ENCODE results near the gene CHPF2.
A peak's percentile ranks its signal among the peaks of the same experiment; 100 is the strongest.

Gene CHPF2

DNA sequence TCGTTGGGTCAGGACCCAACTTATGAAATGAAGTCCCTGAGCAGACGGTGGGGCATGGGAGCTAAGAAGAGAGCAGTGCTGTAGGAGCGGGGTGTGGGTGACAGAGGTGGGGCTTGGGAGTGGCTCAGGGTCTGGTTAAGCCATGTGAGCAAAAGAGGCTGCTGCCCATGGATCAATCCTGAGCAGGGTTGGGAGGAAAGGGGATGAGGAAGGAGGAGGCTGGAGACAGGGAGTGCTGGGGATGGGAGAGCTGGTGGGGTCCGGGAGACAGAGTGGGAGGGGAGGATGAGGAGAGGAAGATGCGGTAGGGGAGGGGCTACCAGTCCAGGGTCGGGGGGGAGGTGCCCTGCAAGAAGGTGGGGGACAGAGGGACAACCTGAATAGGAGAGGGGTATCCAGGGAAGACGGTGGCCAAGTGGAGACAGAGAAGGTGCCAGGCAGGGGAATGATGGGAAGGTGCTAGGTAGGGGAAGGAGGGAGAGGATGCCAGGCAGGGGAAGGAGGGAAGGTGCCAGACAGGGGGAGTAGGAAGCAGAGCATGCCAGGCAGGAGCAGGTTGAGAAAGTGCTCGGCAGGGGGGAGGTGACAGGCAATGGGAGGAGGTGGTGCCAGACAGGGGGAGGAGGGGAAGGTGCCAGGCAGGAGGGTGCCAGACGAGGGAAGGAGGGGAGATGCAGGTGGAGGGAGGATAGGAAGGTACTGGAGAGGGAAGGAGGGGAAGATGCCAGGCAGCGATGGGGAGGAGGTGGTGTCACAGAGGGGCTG lies 43.7 kb downstream of the CHPF2 start (continued):
- TF ChIP-seq, protein P1, sequence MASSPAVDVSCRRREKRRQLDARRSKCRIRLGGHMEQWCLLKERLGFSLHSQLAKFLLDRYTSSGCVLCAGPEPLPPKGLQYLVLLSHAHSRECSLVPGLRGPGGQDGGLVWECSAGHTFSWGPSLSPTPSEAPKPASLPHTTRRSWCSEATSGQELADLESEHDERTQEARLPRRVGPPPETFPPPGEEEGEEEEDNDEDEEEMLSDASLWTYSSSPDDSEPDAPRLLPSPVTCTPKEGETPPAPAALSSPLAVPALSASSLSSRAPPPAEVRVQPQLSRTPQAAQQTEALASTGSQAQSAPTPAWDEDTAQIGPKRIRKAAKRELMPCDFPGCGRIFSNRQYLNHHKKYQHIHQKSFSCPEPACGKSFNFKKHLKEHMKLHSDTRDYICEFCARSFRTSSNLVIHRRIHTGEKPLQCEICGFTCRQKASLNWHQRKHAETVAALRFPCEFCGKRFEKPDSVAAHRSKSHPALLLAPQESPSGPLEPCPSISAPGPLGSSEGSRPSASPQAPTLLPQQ (tag by site-specific recombination; IDR thresholded peaks at IDR 0.05): no peak
- TF ChIP-seq, protein P2, sequence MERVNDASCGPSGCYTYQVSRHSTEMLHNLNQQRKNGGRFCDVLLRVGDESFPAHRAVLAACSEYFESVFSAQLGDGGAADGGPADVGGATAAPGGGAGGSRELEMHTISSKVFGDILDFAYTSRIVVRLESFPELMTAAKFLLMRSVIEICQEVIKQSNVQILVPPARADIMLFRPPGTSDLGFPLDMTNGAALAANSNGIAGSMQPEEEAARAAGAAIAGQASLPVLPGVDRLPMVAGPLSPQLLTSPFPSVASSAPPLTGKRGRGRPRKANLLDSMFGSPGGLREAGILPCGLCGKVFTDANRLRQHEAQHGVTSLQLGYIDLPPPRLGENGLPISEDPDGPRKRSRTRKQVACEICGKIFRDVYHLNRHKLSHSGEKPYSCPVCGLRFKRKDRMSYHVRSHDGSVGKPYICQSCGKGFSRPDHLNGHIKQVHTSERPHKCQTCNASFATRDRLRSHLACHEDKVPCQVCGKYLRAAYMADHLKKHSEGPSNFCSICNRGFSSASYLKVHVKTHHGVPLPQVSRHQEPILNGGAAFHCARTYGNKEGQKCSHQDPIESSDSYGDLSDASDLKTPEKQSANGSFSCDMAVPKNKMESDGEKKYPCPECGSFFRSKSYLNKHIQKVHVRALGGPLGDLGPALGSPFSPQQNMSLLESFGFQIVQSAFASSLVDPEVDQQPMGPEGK (tag by site-specific recombination; IDR thresholded peaks at IDR 0.05): peak; percentile 53
- TF ChIP-seq, protein P3, sequence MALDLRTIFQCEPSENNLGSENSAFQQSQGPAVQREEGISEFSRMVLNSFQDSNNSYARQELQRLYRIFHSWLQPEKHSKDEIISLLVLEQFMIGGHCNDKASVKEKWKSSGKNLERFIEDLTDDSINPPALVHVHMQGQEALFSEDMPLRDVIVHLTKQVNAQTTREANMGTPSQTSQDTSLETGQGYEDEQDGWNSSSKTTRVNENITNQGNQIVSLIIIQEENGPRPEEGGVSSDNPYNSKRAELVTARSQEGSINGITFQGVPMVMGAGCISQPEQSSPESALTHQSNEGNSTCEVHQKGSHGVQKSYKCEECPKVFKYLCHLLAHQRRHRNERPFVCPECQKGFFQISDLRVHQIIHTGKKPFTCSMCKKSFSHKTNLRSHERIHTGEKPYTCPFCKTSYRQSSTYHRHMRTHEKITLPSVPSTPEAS (tag by site-specific recombination; IDR thresholded peaks at IDR 0.05): no peak
- TF ChIP-seq ZNF19 (tag by site-specific recombination; IDR thresholded peaks at IDR 0.05; ENCODE audit: low read depth) (no peak), ZNF184 (tag by site-specific recombination; IDR thresholded peaks at IDR 0.05) (no peak), TCF7L2 (IDR thresholded peaks at IDR 0.05; ENCODE audit: borderline replicate concordance, low read depth, low read length) (no peak), MZF1 (tag by site-specific recombination; IDR thresholded peaks at IDR 0.05; ENCODE audit: borderline replicate concordance) (no peak), ZNF621 (tag by site-specific recombination; IDR thresholded peaks at IDR 0.05) (no peak), ZNF366 (tag by site-specific recombination; conservative IDR thresholded peaks at IDR 0.05) (peak; percentile 95)

DNA sequence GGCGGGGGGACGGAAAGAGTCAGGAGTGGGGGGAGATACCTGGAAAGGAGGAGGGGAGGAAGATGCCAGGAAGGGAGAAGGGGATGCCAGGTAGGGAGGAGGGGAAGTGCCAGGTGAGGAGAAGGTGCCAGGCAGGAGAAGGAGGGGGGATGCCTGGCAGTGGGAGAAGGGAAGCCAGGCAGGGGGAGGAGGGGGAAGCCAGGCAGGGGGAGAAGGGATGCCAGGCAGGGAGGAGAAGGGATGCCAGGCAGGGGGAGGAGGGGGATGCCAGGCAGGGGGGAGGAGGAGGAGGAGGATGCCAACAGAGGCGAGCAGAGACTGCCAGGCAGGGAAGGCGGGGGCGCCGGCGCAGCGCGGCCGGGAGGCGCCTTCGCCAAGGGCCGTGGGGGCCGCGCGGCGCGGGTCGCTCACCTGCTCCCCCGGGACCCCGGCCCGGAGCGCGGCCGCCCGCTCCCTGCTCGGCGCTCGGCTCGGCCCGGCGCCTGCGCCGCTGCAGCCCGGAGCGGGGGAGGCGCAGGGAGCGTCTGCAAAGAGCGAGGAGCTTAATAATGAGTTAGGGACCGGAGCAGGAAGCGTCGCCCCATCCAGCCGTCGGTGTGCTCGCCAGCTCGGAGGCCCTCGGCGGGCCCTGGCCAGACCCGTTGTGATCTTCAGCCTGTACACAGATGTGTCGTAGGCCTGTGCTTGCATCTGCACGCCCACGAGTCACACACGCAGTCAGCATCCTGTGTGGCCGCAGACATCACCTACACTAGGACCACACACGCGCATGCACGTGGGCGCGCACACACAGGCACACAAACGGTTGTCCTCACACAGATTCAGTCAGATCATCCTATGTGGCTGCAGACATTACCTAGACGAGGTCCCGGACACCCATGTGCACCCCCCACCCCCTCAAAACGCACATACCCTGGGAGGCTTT lies 44.6 kb downstream of the CHPF2 start:
- CTCF ChIA-PET: interaction anchor here (0.6 to 0.7 kb wide), 2 partner anchors 43 to 681 kb away, joined by 3 read pairs; no protein-coding TSS in a partner anchor
- Histone ChIP-seq H3K27ac (ENCODE audit: extremely low read depth, low read depth, low read length) (no peak overlapping the region), H3K4me3 (ENCODE audit: low read depth, low read length) (peak overlapping the region; percentile 40)
- TF ChIP-seq ZNF629 (tag by site-specific recombination; IDR thresholded peaks at IDR 0.05): peak; percentile 26; the same call in 1 of the 2 replicates
- TF ChIP-seq ZNF404 (tag by site-specific recombination; IDR thresholded peaks at IDR 0.05): no peak
- TF ChIP-seq YY2 (tag by site-specific recombination; IDR thresholded peaks at IDR 0.05): no peak
- TF ChIP-seq SETDB1 (IDR thresholded peaks at IDR 0.05; ENCODE audit: insufficient read length, low read length): no peak
- TF ChIP-seq, protein P4, sequence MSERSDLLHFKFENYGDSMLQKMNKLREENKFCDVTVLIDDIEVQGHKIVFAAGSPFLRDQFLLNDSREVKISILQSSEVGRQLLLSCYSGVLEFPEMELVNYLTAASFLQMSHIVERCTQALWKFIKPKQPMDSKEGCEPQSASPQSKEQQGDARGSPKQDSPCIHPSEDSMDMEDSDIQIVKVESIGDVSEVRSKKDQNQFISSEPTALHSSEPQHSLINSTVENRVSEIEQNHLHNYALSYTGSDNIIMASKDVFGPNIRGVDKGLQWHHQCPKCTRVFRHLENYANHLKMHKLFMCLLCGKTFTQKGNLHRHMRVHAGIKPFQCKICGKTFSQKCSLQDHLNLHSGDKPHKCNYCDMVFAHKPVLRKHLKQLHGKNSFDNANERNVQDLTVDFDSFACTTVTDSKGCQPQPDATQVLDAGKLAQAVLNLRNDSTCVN (tag by site-specific recombination; optimal IDR thresholded peaks at IDR 0.05): peak; percentile 51
- TF ChIP-seq ZNF248 (tag by site-specific recombination; IDR thresholded peaks at IDR 0.05): no peak
- no peak for TF ChIP-seq ZNF416 (tag by site-specific recombination; IDR thresholded peaks at IDR 0.05)
- TF ChIP-seq ZNF555 (tag by site-specific recombination; conservative IDR thresholded peaks at IDR 0.05): no peak
- TF ChIP-seq, protein P5, sequence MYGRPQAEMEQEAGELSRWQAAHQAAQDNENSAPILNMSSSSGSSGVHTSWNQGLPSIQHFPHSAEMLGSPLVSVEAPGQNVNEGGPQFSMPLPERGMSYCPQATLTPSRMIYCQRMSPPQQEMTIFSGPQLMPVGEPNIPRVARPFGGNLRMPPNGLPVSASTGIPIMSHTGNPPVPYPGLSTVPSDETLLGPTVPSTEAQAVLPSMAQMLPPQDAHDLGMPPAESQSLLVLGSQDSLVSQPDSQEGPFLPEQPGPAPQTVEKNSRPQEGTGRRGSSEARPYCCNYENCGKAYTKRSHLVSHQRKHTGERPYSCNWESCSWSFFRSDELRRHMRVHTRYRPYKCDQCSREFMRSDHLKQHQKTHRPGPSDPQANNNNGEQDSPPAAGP (tag by site-specific recombination; IDR thresholded peaks at IDR 0.05): no peak
- TF ChIP-seq, protein P6, sequence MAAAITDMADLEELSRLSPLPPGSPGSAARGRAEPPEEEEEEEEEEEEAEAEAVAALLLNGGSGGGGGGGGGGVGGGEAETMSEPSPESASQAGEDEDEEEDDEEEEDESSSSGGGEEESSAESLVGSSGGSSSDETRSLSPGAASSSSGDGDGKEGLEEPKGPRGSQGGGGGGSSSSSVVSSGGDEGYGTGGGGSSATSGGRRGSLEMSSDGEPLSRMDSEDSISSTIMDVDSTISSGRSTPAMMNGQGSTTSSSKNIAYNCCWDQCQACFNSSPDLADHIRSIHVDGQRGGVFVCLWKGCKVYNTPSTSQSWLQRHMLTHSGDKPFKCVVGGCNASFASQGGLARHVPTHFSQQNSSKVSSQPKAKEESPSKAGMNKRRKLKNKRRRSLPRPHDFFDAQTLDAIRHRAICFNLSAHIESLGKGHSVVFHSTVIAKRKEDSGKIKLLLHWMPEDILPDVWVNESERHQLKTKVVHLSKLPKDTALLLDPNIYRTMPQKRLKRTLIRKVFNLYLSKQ (tag by site-specific recombination; IDR thresholded peaks at IDR 0.05; ENCODE audit: borderline replicate concordance): no peak
- no peak for TF ChIP-seq ZEB2 (tag by site-specific recombination; IDR thresholded peaks at IDR 0.05)
- TF ChIP-seq, protein P7, sequence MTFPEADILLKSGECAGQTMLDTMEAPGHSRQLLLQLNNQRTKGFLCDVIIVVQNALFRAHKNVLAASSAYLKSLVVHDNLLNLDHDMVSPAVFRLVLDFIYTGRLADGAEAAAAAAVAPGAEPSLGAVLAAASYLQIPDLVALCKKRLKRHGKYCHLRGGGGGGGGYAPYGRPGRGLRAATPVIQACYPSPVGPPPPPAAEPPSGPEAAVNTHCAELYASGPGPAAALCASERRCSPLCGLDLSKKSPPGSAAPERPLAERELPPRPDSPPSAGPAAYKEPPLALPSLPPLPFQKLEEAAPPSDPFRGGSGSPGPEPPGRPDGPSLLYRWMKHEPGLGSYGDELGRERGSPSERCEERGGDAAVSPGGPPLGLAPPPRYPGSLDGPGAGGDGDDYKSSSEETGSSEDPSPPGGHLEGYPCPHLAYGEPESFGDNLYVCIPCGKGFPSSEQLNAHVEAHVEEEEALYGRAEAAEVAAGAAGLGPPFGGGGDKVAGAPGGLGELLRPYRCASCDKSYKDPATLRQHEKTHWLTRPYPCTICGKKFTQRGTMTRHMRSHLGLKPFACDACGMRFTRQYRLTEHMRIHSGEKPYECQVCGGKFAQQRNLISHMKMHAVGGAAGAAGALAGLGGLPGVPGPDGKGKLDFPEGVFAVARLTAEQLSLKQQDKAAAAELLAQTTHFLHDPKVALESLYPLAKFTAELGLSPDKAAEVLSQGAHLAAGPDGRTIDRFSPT (tag by site-specific recombination; IDR thresholded peaks at IDR 0.05): peak; percentile 20; the same call in 1 of the 2 replicates

More for the DNA sequence above, 44.6 kb downstream of the CHPF2 start:
- Histone ChIP-seq H3K36me3 (ENCODE audit: control insufficient read depth in 2 of 2, insufficient read depth in 1 of 2, low read length in 2 of 2) (peaks cover 0 to 8% of the 10 kb centered on the region in 2 experiments; a peak in 1 of 3 replicates), H3K9me3 (ENCODE audit: control insufficient read depth, insufficient read depth, low read depth, low read length) (no peaks in the 10 kb centered on the region), H3K4me1 (ENCODE audit: control insufficient read depth, insufficient read depth, low read length) (no peaks in the 10 kb centered on the region)
- POLR2A ChIA-PET: interaction anchor here (0.6 to 1.5 kb wide), 6 partner anchors 10 to 50 kb away, joined by 3 to 7 read pairs (median 4); partner anchors contain the start of gene ABCF2
